Dermis blood vessel endothelial cell (primary cell): ENCODE measurements around the gene GALNT6. TPM values are rescaled to one million over a fixed set of nuclear protein-coding genes. Genes with fewer than 3 reads are reported as not detected.
A peak's percentile ranks its signal among the peaks of the same experiment; 100 is the strongest.

Experiments used
- DNase-seq: peaks from one replicate; pipeline ENCODE4 v3.0.0; 2010
- total RNA-seq: library from RNA; depleted of rRNA; stranded (reverse); fragments of >200 nt; gene quantifications from 2 replicates; pipeline ENCODE4 v1.2.3, GENCODE V29; 2014

The GALNT6 gene
- total RNA-seq, 1 donor from 2014 or later, result 19.9 TPM

GRCh38 chr12:51404627-51405026 lies 13.4 kb upstream of the GALNT6 start:
- DNase-seq, result no peak

GRCh38 chr12:51403681-51404136 lies 12.5 kb upstream of the GALNT6 start:
- DNase-seq, result no peak

- DNase-seq, result no peak
Observed at GRCh38 chr12:51403159-51403558, 12.0 kb upstream of the GALNT6 start.

- DNase-seq, result no peak
Observed at GRCh38 chr12:51401900-51402299, 10.7 kb upstream of the GALNT6 start.

- no peak for DNase-seq
Observed at GRCh38 chr12:51401486-51401885, 10.3 kb upstream of the GALNT6 start.

- no peak for DNase-seq
Observed at GRCh38 chr12:51401020-51401419, 9.8 kb upstream of the GALNT6 start.

- no peak for DNase-seq
Observed at GRCh38 chr12:51399891-51400290, 8.7 kb upstream of the GALNT6 start.

GRCh38 chr12:51397670-51398069 lies 6.5 kb upstream of the GALNT6 start:
- DNase-seq, result no peak

GRCh38 chr12:51395283-51396230 lies 4.4 kb upstream of the GALNT6 start:
- DNase-seq, result no peak

GRCh38 chr12:51393676-51394545 lies 2.7 kb upstream of the GALNT6 start:
- peak; percentile 95 for DNase-seq

GRCh38 chr12:51392556-51393237 lies 1.5 kb upstream of the GALNT6 start:
- peak; percentile 26 for DNase-seq

- DNase-seq, result peak; percentile 43
Observed at GRCh38 chr12:51390891-51391282, 319 bp downstream of the GALNT6 start.

- DNase-seq, result no peak
Observed at GRCh38 chr12:51390457-51390856, 749 bp downstream of the GALNT6 start.

- peak; percentile 32 for DNase-seq
Observed at GRCh38 chr12:51389302-51389999, 1.8 kb downstream of the GALNT6 start.

GRCh38 chr12:51388846-51389245 lies 2.4 kb downstream of the GALNT6 start:
- no peak for DNase-seq

GRCh38 chr12:51388069-51388799 lies 3.0 kb downstream of the GALNT6 start:
- DNase-seq, result peak; percentile 54

- DNase-seq, result no peak
Observed at GRCh38 chr12:51386351-51386750, 4.9 kb downstream of the GALNT6 start.

GRCh38 chr12:51383269-51383905 lies 7.8 kb downstream of the GALNT6 start:
- DNase-seq, result peak; percentile 28

- DNase-seq, result no peak
Observed at GRCh38 chr12:51382173-51382572, 9.0 kb downstream of the GALNT6 start.

- DNase-seq, result peak; percentile 73
Observed at GRCh38 chr12:51381226-51382079, 9.8 kb downstream of the GALNT6 start.
